Measurements from ENCODE around the gene CRYBA2.

- TF ChIP-seq EP300 (IDR thresholded peaks at IDR 0.05) (no peak), POLR2AphosphoS5 (IDR thresholded peaks at IDR 0.05) (no peak), CTCF (IDR thresholded peaks at IDR 0.05) (no peak)
Measured at GRCh38 chr2:218982586-218983262, 10.5 kb downstream of the CRYBA2 start.
